ENCODE results near the gene DENND5B. TPM values are rescaled to one million over a fixed set of nuclear protein-coding genes. Genes with fewer than 3 reads are reported as not detected.
A peak's percentile ranks its signal among the peaks of the same experiment; 100 is the strongest.

DENND5B gene
- polyA plus RNA-seq, 1 donor from 2014 or later = 30.7 TPM

GRCh38 chr12:31366104-31366621, 224.8 kb downstream of the DENND5B start:
- Mint-ChIP-seq H3K4me3 (no peak overlapping the region), H3K27ac (no peak overlapping the region)

DNA sequence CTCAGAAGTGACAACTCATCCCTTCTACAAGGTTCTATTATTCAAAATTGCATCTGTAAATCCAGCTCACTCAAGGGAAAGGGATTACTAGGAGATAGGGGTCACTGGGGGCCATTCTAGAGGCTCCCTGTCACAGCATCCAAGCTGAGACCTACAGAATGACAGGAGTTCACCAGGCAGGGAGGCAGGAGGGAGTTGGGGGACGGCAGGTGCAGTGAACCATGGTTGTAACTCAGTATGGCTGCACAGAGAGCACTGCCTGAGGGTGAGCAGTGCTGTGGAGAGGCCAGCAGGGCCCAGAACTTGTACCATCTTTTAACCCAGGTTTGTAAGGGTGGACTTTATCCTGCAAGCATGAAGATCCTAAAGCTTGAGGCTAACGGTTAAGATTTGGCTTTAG, 227.1 kb downstream of the DENND5B start:
- no peaks in the 10 kb centered on the region for H3K27me3 Mint-ChIP-seq
- no peaks in the 10 kb centered on the region for H3K9me3 Mint-ChIP-seq
- peaks cover 16 to 20% (median 19%) of the 10 kb centered on the region in 3 donors for H3K4me1 Mint-ChIP-seq
- H3K36me3 Mint-ChIP-seq = no peaks in the 10 kb centered on the region
- peak overlapping the region in 2 of 3 donors; percentile 61 to 88 for H3K27ac Mint-ChIP-seq
- H3K4me3 Mint-ChIP-seq = no peak overlapping the region

More at GRCh38 chr12:31366104-31366621, 224.8 kb downstream of the DENND5B start:
- Mint-ChIP-seq H3K27me3 (no peaks in the 10 kb centered on the region), H3K36me3 (no peaks in the 10 kb centered on the region), H3K9me3 (no peaks in the 10 kb centered on the region), H3K4me1 (peaks cover 18 to 25% (median 22%) of the 10 kb centered on the region in 3 donors)

DNA sequence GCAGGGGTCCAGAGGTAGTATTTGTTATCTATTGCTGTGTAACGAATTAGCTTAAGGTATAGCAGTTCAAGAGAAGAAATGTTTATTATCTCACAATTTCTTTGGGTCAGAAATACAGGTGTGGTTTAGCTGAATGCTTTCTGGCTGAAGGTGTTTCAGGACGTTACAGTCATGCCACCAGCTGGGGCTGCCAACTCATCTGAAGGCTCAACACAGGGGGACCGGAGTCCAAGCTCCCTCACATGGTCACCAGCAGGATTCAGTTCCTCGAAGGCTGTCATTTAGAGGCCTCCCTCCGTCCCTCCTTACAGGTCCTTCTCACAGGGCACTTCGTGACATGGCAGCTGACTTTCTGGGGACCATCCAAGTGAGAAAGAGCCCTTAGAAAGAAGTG, 227.5 kb downstream of the DENND5B start:
- Mint-ChIP-seq H3K4me3 (peak overlapping the region in 2 of 4 donors; percentile 61 to 81), H3K27me3 (no peaks in the 10 kb centered on the region), H3K36me3 (no peaks in the 10 kb centered on the region), H3K27ac (peak overlapping the region in 2 of 3 donors; percentile 61 to 88), H3K9me3 (no peaks in the 10 kb centered on the region), H3K4me1 (peaks cover 15 to 20% (median 16%) of the 10 kb centered on the region in 3 donors)

- H3K27ac Mint-ChIP-seq = peak overlapping the region; percentile 4 to 88 (median 61)
- peaks cover 15 to 20% (median 16%) of the 10 kb centered on the region in 3 donors for H3K4me1 Mint-ChIP-seq
- no peaks in the 10 kb centered on the region for H3K27me3 Mint-ChIP-seq
- H3K4me3 Mint-ChIP-seq = peak overlapping the region in 3 of 4 donors; percentile 67 to 84 (median 81)
- no peaks in the 10 kb centered on the region for H3K36me3 Mint-ChIP-seq
- no peaks in the 10 kb centered on the region for H3K9me3 Mint-ChIP-seq
These were observed 228.0 kb downstream of the DENND5B start for GRCh38 chr12:31362759-31363415.

DNA sequence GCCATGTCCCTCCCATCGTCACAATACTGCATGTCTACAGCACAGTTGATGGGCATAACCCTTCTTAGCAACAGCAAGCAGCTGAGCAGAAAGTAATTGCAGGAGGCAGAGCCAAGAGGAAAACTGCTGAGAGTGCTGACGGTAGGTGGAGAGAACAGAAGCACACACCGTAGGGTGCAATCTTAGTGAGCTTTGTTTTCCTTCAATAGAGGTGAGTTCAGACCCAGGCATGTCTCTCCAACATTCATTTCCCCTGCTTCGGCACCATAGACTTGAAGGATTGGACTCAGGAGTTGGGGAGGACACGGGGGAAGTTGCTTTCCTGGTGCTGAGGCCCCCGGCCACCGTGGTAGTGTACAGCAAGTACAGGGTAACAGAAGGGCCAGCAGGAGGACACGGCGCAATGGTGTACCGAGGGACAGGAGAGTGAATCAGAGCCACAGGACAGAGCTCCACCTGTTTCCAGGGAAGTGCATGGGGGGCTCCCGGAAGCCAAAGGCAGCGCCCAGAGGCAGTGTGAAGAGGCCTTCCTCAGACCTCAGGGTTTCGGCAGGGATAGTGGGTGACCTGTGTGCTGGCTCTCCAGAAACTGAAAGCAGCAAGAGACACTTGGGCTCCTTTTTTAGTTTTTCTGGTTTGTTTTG, 228.7 kb downstream of the DENND5B start:
- H3K4me1 Mint-ChIP-seq = peaks cover 15 to 20% (median 16%) of the 10 kb centered on the region in 3 donors
- no peaks in the 10 kb centered on the region for H3K9me3 Mint-ChIP-seq
- peak overlapping the region; percentile 4 to 88 (median 61) for H3K27ac Mint-ChIP-seq
- H3K36me3 Mint-ChIP-seq = no peaks in the 10 kb centered on the region
- H3K27me3 Mint-ChIP-seq = no peaks in the 10 kb centered on the region
- H3K4me3 Mint-ChIP-seq = peak overlapping the region in 3 of 4 donors; percentile 67 to 84 (median 81)

GRCh38 chr12:31361730-31362114, 229.2 kb downstream of the DENND5B start:
- no peaks in the 10 kb centered on the region for H3K27me3 Mint-ChIP-seq
- no peak overlapping the region for H3K27ac Mint-ChIP-seq
- H3K36me3 Mint-ChIP-seq = no peaks in the 10 kb centered on the region
- H3K4me3 Mint-ChIP-seq = no peak overlapping the region
- no peaks in the 10 kb centered on the region for H3K9me3 Mint-ChIP-seq
- peaks cover 15 to 20% (median 16%) of the 10 kb centered on the region in 3 donors for H3K4me1 Mint-ChIP-seq

DNA sequence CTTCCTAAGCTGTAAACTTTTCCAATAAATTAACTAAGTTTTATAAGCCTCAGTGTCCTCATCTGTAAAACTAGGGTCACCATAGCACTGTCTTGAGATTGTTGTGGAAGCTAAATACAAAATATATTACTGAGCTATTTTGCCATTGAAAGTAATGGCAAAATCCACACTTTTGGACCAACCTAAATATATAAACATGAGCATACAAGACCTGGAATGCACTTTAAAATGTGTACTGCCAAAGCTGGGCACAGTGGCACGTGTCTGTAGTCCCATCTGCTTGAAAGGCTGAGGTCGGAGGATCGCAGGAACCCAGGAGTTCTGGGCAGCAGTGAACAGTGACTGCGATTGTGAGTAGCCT, 235.2 kb downstream of the DENND5B start:
- no peaks in the 10 kb centered on the region for H3K27me3 Mint-ChIP-seq

GRCh38 chr12:31353750-31354708, 236.9 kb downstream of the DENND5B start:
- Mint-ChIP-seq H3K36me3 (no peaks in the 10 kb centered on the region), H3K4me1 (peaks cover 7 to 12% (median 9%) of the 10 kb centered on the region in 3 donors), H3K27me3 (no peaks in the 10 kb centered on the region), H3K9me3 (no peaks in the 10 kb centered on the region), H3K27ac (peak overlapping the region in 2 of 3 donors; percentile 21 to 50), H3K4me3 (peak overlapping the region in 1 of 4 donors; percentile 67)

More for the DNA sequence above, 235.2 kb downstream of the DENND5B start:
- H3K4me3 Mint-ChIP-seq = no peak overlapping the region
- no peaks in the 10 kb centered on the region for H3K36me3 Mint-ChIP-seq
- peaks cover 7 to 12% (median 9%) of the 10 kb centered on the region in 3 donors for H3K4me1 Mint-ChIP-seq
- H3K9me3 Mint-ChIP-seq = no peaks in the 10 kb centered on the region
- no peak overlapping the region for H3K27ac Mint-ChIP-seq

DNA sequence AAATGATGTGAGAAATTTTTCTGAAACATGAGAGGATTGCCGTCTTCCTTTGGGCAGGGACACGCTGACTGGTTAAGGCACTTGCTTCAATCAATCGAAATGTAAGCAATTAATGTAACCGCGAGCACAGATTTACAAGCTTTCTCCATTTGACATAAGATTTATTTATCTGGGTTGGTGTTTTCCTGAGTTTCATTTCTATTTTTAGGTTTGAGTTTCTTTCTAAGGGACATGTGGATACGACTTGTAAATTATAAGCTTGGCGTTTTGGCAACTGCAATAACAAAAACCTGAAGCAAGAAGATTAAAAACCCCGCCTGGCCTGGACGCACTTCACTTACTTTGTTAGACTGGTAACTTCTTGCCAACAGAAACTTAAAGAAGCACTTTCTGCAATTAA, 244.7 kb downstream of the DENND5B start:
- H3K9me3 Mint-ChIP-seq = no peaks in the 10 kb centered on the region
- H3K4me3 Mint-ChIP-seq = no peak overlapping the region
- no peaks in the 10 kb centered on the region for H3K36me3 Mint-ChIP-seq
- no peaks in the 10 kb centered on the region for H3K27me3 Mint-ChIP-seq
- peaks cover 0 to 6% (median 5%) of the 10 kb centered on the region in 3 donors for H3K4me1 Mint-ChIP-seq
- H3K27ac Mint-ChIP-seq = no peak overlapping the region

DNA sequence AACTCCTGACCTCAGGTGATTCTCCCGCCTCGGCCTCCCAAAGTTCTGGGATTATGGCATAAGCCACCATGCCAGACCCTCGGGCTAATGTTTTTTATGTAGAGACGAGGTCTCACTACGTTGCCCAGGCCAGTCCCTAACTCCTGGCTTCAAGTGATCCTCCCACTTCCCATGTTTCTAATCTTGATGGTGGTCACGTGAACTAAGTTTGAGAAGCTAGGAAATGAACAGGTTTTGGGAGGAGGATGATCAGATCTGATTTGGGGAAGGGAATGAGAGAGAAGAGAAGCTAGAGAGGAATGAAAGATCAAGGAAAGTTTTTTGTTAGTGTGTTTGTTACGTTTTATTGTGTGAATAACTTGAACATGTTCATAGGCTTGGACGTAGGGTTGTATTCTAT, 247.8 kb downstream of the DENND5B start:
- no peaks in the 10 kb centered on the region for H3K9me3 Mint-ChIP-seq
- no peaks in the 10 kb centered on the region for H3K27me3 Mint-ChIP-seq
- no peak overlapping the region for H3K4me3 Mint-ChIP-seq
- no peaks in the 10 kb centered on the region for H3K36me3 Mint-ChIP-seq
- no peak overlapping the region for H3K27ac Mint-ChIP-seq
- H3K4me1 Mint-ChIP-seq = peaks cover 0 to 7% (median 5%) of the 10 kb centered on the region in 3 donors

DNA sequence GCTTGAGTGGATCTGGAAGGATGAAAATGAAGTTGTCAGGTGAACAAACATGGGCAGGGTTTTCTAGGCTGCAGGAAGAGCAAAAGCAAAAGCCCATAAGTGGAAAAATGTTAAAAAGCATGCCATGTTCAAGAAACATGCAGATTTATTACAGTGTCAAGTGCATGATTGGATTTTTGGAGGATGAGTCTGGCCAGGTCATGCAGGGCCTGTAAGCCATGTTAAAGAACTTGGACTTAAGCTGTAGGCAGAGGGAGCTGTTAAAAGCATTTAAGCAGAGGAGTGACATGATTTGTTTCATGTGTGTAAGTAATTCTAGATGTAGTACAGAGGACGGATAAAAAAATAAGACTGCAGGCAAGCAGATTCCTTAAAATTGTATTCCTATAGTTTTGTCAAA, 248.7 kb downstream of the DENND5B start:
- Mint-ChIP-seq H3K27ac (peak overlapping the region in 1 of 3 donors; percentile 2), H3K4me1 (peaks cover 0 to 10% (median 8%) of the 10 kb centered on the region in 3 donors), H3K36me3 (peaks cover 4% of the 10 kb centered on the region), H3K27me3 (no peaks in the 10 kb centered on the region), H3K4me3 (no peak overlapping the region), H3K9me3 (no peaks in the 10 kb centered on the region)

- Mint-ChIP-seq H3K4me1 (peaks cover 0 to 8% (median 4%) of the 10 kb centered on the region in 3 donors), H3K36me3 (peaks cover 4% of the 10 kb centered on the region), H3K4me3 (no peak overlapping the region), H3K9me3 (no peaks in the 10 kb centered on the region), H3K27me3 (no peaks in the 10 kb centered on the region), H3K27ac (no peak overlapping the region)
These were observed 250.9 kb downstream of the DENND5B start for GRCh38 chr12:31339831-31340622.

DNA sequence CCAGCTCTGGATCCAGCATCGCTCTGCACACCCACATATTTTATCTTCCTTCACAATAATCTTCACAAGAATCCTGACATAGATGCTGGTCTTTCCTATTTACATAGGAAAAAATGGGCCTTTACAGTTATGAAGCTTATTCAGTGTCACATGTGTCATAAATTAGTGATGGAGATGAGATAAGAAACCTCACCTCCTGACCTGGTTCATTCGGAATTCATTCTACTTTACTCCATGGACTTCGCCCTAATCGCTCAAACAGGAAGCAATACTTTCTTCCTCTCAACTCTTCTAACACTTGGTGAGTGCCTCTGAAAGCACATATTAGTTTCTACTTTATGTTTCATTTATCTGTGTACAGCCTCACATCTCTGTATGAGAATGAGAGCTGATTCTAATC, 253.0 kb downstream of the DENND5B start:
- Mint-ChIP-seq H3K27me3 (no peaks in the 10 kb centered on the region), H3K27ac (no peak overlapping the region), H3K36me3 (peaks cover 4% of the 10 kb centered on the region), H3K4me3 (peak overlapping the region in 1 of 4 donors; percentile 3), H3K4me1 (peaks cover 0 to 9% (median 8%) of the 10 kb centered on the region in 3 donors), H3K9me3 (peaks cover 0 to 3% (median 0%) of the 10 kb centered on the region in 3 donors)
